Mesothelial cell of epicardium (in vitro differentiated cells): ENCODE data around the gene METTL21C. TPM values are rescaled to one million over a fixed set of nuclear protein-coding genes. Genes with fewer than 3 reads are reported as not detected.

Experiments used
- DNase-seq, 2 experiments: peaks; one replicate each; pipeline ENCODE4 v3.0.0; 2021; ENCODE audit warnings: low spot score in 2 of 2; ENCODE audit not compliant: unreplicated experiment in 2 of 2
- H3K27ac Mint-ChIP-seq: 2 replicates; pipeline ENCODE4 v1.8.0; 2021; ENCODE audit warnings: mixed read lengths
- H3K27me3 Mint-ChIP-seq: 2 replicates; pipeline ENCODE4 v1.8.0; 2021; ENCODE audit warnings: low read depth, mixed read lengths
- H3K36me3 Mint-ChIP-seq: 2 replicates; pipeline ENCODE4 v1.8.0; 2021; ENCODE audit warnings: mixed read lengths
- H3K4me1 Mint-ChIP-seq: 2 replicates; pipeline ENCODE4 v1.8.0; 2021; ENCODE audit warnings: mixed read lengths
- H3K4me3 Mint-ChIP-seq: 2 replicates; pipeline ENCODE4 v1.8.0; 2021; ENCODE audit warnings: mild to moderate bottlenecking, moderate library complexity, mixed read lengths
- H3K9me3 Mint-ChIP-seq: 2 replicates; pipeline ENCODE4 v1.8.0; 2021; ENCODE audit warnings: mixed read lengths
- total RNA-seq: library from RNA; stranded (reverse); gene quantifications from 3 replicates; pipeline ENCODE4 v1.2.1, GENCODE V29; 2021
- TF ChIP-seq, protein P1 (sequence below): fragments of 200-600 bp; sonication (generic); IDR thresholded peaks from one replicate; pipeline ENCODE4 v1.5.0; 2021; ENCODE audit warnings: antibody characterized with exemption; ENCODE audit not compliant: unreplicated experiment

The METTL21C gene
- total RNA-seq, 1 donor from 2014 or later: not detected

DNA sequence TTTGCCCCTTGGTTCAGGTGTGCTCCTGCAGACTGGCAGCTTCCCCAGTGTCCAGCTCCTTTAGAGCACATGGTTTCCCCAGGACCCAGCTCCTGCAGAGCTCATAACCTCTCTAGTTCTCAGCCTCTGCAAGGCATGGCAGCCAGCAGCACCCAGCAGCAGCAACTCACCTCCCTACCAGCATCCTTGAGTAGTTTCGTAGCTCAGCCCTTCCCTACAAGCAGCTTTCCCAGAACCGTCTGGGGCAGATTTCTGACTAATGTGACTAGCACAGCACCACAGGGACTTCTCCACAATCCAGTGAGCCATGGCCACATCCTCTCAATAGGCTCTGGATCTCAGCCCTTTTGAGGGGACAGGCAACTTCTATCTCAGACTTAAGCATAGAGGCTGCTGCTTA lies 14.1 kb upstream of the METTL21C start:
- Mint-ChIP-seq H3K27me3 (no peaks in the 10 kb centered on the region), H3K27ac (no peak overlapping the region), H3K4me1 (peaks cover 27% of the 10 kb centered on the region), H3K4me3 (no peak overlapping the region), H3K36me3 (no peaks in the 10 kb centered on the region), H3K9me3 (peaks cover 3% of the 10 kb centered on the region)
- TF ChIP-seq, protein P1, sequence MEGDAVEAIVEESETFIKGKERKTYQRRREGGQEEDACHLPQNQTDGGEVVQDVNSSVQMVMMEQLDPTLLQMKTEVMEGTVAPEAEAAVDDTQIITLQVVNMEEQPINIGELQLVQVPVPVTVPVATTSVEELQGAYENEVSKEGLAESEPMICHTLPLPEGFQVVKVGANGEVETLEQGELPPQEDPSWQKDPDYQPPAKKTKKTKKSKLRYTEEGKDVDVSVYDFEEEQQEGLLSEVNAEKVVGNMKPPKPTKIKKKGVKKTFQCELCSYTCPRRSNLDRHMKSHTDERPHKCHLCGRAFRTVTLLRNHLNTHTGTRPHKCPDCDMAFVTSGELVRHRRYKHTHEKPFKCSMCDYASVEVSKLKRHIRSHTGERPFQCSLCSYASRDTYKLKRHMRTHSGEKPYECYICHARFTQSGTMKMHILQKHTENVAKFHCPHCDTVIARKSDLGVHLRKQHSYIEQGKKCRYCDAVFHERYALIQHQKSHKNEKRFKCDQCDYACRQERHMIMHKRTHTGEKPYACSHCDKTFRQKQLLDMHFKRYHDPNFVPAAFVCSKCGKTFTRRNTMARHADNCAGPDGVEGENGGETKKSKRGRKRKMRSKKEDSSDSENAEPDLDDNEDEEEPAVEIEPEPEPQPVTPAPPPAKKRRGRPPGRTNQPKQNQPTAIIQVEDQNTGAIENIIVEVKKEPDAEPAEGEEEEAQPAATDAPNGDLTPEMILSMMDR: no peak
- no peak for DNase-seq

DNA sequence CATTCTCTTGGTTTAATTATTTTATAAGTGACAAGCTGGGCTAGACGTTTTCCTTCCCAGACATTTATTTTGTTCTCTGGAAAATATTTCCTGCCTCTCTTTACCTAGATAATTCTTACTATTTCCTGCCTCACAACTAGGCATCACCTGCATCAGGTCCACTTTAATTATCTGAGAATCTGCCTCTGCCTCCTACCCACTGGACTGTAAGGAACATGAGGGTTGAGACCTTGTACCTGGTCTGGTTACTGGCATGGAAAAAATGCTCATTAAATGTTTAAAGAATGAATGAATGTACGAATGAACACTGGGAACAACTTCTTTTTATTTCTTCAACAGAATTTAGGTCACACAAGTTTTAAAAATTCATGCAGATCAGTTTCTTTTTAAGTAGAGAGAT lies 13.4 kb upstream of the METTL21C start:
- no peak for DNase-seq
- H3K27me3 Mint-ChIP-seq: no peaks in the 10 kb centered on the region
- peaks cover 3% of the 10 kb centered on the region for H3K9me3 Mint-ChIP-seq
- peak overlapping the region; percentile 52 for H3K27ac Mint-ChIP-seq
- H3K4me1 Mint-ChIP-seq: peaks cover 35% of the 10 kb centered on the region
- H3K36me3 Mint-ChIP-seq: no peaks in the 10 kb centered on the region
- TF ChIP-seq, protein P1: no peak
- no peak overlapping the region for H3K4me3 Mint-ChIP-seq

DNA sequence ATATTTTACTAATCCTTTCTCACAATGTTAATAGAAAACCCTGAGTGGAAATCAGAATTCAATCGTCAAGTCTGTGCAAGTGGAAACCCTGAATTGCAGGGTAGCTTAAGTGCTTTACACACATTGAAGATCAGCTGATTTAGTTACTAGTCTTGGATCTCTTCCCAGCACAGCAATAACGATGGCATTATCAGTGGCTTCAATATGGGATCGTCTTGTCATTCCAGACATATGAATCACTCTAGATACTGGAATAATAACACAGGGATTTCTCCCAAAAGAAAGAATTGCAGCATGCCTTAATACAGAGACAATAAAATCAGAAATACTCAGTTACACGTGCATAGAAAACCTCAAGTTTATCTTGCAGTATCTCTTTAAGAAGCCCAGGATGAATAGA lies 12.6 kb upstream of the METTL21C start:
- Mint-ChIP-seq H3K4me3 (no peak overlapping the region), H3K27me3 (no peaks in the 10 kb centered on the region), H3K4me1 (peaks cover 39% of the 10 kb centered on the region), H3K36me3 (no peaks in the 10 kb centered on the region), H3K27ac (peak overlapping the region; percentile 14), H3K9me3 (peaks cover 3% of the 10 kb centered on the region)
- TF ChIP-seq, protein P1: no peak
- DNase-seq: no peak

DNA sequence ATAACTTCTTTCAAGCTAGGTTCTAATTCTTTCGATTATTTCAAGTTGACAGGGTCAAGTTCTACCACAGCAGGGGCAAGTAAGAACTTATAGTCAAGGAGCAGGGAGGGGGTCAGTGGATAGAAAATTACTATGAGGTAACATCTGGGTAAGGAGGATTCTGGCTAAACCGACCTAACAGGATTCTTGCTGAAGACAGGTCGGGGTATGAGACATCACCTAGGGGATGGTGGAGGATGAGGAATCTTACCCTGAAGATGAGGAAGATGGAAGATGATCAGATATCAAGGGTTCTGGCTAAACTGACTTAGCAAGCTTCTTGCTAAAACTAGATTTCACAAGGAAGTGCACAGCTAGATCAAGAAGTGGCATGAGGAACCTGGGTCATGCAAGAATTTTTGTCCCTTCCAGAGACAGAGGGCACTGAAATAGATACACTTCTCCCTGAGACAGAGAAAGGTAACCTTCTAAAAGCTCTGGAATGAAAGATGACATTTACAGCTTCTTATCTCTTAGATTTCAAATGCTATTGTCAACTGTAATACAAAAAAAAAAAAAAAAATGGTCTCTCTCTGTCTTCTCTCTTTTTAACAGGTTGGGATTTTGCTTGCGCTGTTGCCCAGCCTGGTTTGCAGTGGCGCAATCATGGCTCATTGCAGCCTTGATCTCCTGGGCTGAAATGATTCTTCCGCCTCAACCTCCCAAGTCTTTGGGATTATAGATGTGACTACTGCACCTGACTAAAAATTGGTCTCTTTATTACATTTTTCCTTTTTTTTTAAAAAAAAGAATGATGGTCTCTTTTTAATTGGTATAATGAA lies 9.6 kb upstream of the METTL21C start:
- no peaks in the 10 kb centered on the region for H3K27me3 Mint-ChIP-seq
- H3K36me3 Mint-ChIP-seq: no peaks in the 10 kb centered on the region
- DNase-seq: no peak
- H3K27ac Mint-ChIP-seq: peak overlapping the region; percentile 89
- TF ChIP-seq, protein P1: no peak
- H3K4me3 Mint-ChIP-seq: no peak overlapping the region
- peaks cover 62% of the 10 kb centered on the region for H3K4me1 Mint-ChIP-seq
- H3K9me3 Mint-ChIP-seq: no peaks in the 10 kb centered on the region

DNA sequence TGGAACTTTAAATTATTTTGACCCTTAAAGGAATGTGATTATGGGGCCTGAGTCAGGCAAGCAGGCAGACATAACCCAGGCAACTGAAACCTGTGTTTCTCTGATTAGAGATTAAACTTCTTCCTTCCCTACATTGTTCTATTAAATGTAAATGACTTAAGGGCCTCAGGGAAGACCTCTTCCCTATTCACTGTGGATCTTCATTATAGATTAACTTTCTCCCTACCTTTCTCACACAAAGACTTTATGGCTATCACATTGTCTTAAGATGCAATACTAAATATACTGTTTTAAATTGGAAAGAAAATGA lies 8.8 kb upstream of the METTL21C start:
- Mint-ChIP-seq H3K4me3 (no peak overlapping the region), H3K27ac (peak overlapping the region; percentile 89), H3K27me3 (no peaks in the 10 kb centered on the region), H3K36me3 (no peaks in the 10 kb centered on the region), H3K9me3 (peaks cover 2% of the 10 kb centered on the region), H3K4me1 (peaks cover 66% of the 10 kb centered on the region)
- DNase-seq: no peak
- TF ChIP-seq, protein P1: no peak
